NCI-H345 (cell line): ENCODE data around the gene PRKAG2.

Experiments
- DNase-seq: peaks from one replicate; lab custom pipeline; 2025; lab: John Stamatoyannopoulos, UW

The PRKAG2 gene

DNA sequence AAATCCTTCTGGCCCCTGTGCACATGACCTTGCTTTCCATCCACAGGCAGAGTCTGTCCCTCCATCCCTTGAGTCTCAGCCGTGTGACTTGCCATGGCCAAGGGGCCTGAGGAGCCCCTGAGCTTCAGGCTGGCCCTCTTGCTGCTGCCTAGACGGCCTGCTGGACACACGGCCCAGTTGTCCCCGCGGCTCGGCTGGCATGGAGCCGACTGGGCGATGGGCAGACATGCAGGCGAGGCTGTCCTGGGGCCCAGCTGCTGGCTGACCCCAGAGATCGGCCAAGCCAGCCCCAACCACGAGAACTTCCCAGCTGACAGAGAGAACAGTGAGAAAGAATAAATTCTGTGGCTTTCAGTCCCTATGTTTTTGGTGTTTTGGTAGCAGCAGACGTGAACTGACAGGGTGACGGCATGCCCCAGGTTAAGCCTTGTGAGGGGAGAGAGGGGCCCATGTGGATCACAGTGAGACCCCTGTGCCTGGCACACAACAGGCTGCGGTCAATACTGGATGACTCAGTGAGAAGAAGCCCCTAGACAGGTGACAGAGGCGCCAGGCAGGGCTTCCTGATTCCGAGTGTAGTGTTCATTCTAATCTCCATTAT lies 11.7 kb downstream of the PRKAG2 start:
- DNase-seq: no peak

GRCh38 chr7:151864561-151864960 lies 12.4 kb downstream of the PRKAG2 start:
- no peak for DNase-seq

DNA sequence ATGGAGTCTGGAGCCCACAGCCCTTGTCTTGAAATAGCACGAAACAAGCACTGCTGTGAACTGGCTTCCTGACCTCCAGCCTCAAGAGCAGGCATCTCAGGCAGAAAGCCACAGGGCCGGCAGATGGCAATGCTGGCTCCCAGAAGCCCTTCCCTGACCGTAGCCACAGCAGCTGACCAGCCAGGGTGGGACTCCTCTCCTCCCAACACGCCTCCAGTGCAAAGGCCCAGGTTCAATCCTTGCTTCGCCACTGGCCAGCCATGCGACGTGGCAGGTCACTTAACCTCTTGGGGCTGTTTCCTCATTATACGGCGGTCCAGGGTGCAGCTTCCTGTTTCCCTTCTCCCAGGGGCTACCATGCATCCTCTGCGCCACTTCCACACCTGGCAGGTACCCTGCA lies 12.8 kb downstream of the PRKAG2 start:
- no peak for DNase-seq

DNA sequence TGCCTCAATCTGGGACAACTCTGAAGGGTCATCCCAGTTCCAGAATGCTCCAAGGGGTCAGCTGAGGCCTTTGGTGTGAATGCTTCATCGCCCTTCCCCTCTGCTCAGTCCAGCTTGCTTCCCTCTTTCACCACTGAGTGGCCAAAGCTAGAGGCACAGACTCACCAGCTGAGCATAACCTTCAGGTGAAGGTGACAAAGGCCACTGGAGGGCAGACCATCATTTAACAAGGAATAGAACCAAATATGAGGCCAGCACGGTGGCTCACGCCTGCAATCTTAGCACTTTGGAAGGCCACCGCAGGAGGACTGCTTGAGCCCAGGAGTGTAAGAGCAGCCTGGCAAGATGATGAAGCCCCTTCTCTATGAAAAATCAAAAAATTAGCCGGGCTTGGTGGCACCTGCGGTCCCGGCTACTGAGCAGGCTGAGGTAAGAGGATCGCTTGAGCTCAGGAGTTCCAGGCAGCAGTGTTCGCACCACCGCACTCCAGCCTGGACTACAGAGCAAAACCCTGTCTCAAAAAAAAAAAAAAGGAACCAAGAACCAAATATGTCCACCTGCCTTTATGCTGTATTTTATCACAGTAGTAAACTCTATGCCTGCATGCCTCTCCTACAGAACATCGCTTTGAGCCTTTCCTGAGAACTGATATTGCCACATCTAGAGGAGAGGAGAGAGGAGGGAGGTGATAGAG lies 13.4 kb downstream of the PRKAG2 start:
- no peak for DNase-seq

DNA sequence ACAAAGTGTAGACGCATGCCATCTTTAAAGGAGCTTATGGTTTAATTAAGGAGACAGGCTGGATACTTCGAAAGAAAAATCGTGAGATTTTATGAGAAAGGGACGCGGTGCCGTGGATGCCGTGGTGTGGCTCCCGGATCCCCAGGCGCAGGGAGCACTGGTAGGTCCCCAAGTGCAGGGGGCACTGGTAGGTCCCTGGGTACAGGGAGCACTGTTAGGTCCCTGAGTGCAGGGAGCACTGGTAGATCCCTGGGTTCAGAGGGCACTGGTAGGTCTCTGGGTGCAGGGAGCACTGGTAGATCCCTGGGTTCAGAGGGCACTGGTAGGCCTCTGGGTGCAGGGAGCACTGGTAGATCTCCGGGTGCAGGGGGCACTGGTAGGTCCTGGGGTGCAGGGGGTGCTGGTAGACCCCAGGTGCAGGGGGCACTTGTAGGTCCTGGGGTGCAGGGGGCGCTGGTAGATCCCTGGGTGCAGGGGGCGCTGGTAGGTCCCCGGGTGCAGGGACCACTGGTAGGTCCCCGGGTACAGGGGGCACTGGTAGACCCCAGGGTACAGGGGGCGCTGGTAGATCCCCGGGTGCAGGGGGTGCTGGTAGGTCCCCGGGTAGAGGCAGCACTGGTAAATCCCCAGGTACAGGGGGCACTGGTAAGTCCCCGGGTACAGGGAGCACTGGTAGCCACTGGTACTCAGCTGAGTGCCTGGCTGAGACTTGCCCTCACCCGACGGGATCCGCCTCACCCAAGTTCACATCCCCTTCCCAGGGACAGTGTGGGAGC lies 14.1 kb downstream of the PRKAG2 start:
- no peak for DNase-seq

- no peak for DNase-seq
Observed at GRCh38 chr7:151861881-151862280, 15.0 kb downstream of the PRKAG2 start.

DNA sequence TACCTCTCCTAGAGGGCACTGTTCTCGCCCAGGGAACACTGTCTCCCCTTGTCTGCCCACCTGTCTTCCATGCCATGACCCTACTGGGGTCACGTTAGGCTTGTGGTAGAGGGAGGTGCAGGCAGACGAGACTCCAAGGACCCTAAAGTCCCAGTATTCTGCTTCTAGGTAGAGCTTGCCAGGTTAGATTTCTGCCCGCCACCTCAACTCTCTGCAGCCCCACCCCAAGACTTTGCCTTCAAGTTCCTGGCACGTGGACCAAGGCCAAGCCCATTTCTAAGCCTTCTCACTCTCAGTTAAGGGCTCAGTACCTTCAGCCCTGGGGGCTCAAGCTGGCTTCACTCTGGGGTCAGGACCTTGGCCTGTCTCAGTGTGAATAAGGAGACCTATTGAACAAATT lies 16.1 kb downstream of the PRKAG2 start:
- no peak for DNase-seq

- no peak for DNase-seq
Observed at GRCh38 chr7:151859948-151860685, 16.8 kb downstream of the PRKAG2 start.

DNA sequence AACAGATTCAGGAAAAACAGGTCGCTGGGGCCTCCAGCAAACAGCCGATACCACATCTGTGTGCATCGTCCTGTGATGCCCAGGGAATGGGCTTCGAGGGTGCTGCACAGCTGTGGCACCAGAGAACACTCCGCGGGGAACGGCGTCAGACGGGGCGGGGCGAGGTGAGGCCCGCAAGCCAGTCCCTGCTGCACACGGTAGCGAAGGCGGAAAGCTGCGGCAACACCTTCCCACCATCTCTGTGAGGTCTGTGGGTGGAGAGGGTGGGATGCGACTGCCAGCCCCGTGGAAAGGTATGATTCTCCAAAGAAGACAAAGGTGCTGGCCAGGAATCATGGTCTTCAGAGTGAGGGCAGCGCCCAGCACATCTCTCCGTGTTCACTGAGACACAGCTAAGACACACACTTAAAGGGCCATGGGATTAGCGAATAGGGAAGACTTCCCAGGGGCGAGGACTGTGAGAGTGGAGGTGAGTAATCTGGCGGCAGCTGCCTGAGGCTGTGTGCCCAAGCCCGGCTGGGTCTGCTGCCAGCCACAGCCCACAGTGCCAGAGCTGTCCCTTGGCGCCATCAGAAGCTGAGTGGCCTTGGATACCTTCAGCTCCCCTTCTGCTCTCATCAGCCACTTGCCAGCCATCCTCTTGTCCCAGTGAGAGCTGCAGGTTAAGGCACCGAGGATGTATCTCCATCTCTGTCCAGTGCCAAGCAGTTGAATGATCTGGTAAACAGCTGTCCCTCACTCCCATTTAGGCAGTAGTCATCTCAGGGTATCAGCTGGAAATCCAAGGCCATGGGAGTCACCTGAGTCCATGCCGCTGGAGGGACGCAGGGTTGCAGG lies 17.6 kb downstream of the PRKAG2 start:
- DNase-seq: no peak

GRCh38 chr7:151858456-151858855 lies 18.5 kb downstream of the PRKAG2 start:
- no peak for DNase-seq

DNA sequence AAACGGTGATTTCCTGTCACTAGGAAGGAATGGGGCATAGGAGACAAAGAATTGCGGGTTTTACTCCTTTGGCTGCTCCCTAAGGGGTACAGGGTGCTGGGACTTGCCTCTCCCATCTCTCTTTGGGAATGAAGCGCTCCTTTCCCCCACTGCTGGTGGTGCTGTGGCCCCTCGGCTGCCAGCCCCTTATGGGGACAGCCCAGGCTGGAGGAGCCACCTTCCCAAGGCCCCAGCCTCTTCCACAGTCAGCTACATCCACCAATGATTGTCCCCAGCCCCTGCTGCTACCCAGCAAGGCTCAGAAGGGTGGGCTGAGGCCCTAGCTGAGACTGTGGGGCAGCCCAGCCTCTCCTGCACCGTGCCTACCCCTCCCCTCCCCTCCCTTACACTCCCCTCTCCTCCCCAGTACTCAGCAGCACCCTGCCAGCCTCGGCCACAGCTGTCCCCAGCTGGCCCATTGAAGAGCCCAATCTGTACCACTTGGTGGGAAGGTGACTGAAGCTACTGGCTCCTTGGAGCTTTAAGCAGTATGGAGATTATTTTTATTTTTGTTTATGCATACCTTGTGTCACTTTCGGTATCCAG lies 19.0 kb downstream of the PRKAG2 start:
- DNase-seq: no peak

DNA sequence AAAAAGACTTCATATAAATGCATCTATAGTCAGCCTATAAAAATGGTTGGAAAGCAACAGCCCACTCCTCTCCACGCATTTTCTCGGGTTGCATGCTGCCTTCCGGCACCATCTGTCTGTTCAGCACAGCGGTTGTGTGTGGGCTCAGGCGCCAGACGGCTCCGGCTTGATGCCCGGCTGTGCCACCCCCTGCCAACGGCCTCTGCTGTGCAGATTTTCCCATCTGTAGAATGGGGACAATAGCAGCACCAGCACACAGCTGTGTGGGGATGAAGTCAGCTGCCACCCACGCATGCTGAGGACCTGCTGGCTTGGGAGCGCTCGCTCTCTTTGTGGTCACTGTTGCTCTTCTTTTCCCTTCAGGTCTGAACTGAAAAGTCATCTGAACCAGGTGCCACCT lies 19.5 kb downstream of the PRKAG2 start:
- no peak for DNase-seq

- DNase-seq: no peak
Observed at GRCh38 chr7:151856516-151856915, 20.4 kb downstream of the PRKAG2 start.

GRCh38 chr7:151856098-151856497 lies 20.8 kb downstream of the PRKAG2 start:
- no peak for DNase-seq

DNA sequence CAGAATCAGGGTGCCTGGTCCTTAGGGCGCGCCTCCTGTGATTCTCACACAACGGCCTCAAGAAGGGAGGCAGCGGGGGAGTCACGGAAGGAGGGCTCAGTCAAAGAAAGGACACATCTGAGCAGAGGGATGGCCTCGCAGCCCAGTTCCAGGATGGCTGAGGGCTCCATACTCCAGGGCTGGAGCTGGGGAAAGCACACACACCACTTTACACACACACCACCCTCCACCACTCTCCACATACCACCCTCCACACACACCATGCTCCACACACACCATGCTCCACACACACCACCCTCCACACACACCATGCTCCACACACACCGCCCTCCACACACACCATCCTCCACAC lies 22.2 kb downstream of the PRKAG2 start:
- DNase-seq: no peak

- no peak for DNase-seq
Observed at GRCh38 chr7:151853896-151854719, 22.8 kb downstream of the PRKAG2 start.

GRCh38 chr7:151852486-151853396 lies 24.2 kb downstream of the PRKAG2 start:
- no peak for DNase-seq

- DNase-seq: no peak
Observed at GRCh38 chr7:151851782-151852181, 25.1 kb downstream of the PRKAG2 start.

- no peak for DNase-seq
Observed at GRCh38 chr7:151851145-151851751, 25.7 kb downstream of the PRKAG2 start.
